ENCODE data around the gene DAPK1. TPM values are rescaled to one million over a fixed set of nuclear protein-coding genes. Genes with fewer than 3 reads are reported as not detected.
A peak's percentile ranks its signal among the peaks of the same experiment; 100 is the strongest.

Gene DAPK1
- total RNA-seq, 4 donors from 2014 or later, result 14.5 to 28.3 (median 20.7) TPM

DNA sequence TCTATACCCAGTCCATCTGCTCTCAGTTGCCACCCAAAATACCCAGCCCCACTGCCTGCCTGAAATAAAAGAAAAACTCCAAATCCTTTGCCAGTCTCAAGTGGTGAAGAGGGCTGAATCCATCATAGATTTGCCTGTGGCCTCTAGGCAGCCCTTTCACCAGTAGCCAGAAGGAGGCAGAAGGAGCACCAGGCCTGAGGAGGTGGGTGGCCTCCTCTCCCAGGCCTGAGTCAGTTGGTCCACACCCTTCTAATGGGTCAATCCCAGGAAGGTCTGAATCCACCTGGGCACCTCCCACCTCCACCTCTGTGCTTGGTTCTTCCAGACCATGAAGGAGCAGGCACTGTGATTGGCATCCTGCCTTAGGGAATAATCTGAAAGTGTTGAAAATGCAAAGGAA, 97.0 kb downstream of the DAPK1 start:
- no peaks in the 10 kb centered on the region for H3K27me3 ChIP-seq
- peaks cover 31 to 70% (median 42%) of the 10 kb centered on the region in 4 donors for H3K4me1 ChIP-seq
- H3K36me3 ChIP-seq, result no peaks in the 10 kb centered on the region
- H3K27ac ChIP-seq, result peak overlapping the region; percentile 54 to 77 (median 72)
- no peaks in the 10 kb centered on the region for H3K9me3 ChIP-seq
- TF ChIP-seq, protein P1, sequence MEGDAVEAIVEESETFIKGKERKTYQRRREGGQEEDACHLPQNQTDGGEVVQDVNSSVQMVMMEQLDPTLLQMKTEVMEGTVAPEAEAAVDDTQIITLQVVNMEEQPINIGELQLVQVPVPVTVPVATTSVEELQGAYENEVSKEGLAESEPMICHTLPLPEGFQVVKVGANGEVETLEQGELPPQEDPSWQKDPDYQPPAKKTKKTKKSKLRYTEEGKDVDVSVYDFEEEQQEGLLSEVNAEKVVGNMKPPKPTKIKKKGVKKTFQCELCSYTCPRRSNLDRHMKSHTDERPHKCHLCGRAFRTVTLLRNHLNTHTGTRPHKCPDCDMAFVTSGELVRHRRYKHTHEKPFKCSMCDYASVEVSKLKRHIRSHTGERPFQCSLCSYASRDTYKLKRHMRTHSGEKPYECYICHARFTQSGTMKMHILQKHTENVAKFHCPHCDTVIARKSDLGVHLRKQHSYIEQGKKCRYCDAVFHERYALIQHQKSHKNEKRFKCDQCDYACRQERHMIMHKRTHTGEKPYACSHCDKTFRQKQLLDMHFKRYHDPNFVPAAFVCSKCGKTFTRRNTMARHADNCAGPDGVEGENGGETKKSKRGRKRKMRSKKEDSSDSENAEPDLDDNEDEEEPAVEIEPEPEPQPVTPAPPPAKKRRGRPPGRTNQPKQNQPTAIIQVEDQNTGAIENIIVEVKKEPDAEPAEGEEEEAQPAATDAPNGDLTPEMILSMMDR (IDR thresholded peaks at IDR 0.05), result no peak
- TF ChIP-seq POLR2AphosphoS5 (IDR thresholded peaks at IDR 0.05), result no peak
- TF ChIP-seq POLR2A (IDR thresholded peaks at IDR 0.05), result no peak
- TF ChIP-seq EP300 (IDR thresholded peaks at IDR 0.05; ENCODE audit: low read depth), result no peak
- in situ Hi-C loops (cut with MboI; ENCODE audit: low pct_ligation_motif_present in 1 of 4, low pct_unique_long_range_greater_than_20kb in 1 of 4, low sequenced_read_pairs in 3 of 4) (no loop called here), intact Hi-C loops (cut with DNase I; ENCODE audit: low total_unique reads) (no loop called here)
- no peak overlapping the region for H3K4me3 ChIP-seq
- no peak for DNase-seq

DNA sequence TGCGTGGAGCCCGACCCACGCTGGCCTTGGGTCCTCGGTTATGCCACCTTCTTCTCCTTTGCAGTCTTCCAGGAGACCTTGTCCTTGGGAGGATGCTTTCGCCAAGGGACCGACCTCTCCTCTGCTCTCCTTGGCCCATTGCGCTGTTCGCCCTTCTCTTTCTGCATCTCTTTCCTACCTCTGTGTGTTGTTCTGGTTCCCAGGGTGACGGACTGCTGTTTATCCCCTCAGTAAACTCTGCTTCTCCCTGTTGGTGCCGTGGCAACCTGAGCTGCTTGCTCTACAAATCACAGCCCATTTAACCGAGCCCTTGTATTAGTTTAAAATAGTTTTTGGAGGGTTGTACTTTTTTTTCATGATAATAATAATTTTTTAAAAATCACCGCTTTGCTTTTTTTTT, 97.9 kb downstream of the DAPK1 start:
- WGBS, 2 donors (ENCODE audit: low coverage in 1 of 2), result 62 to 77% methylated on average over 4 to 12 of the region's 12 CpGs
- peaks cover 39 to 79% (median 51%) of the 10 kb centered on the region in 4 donors for H3K4me1 ChIP-seq
- intact Hi-C loops (cut with DNase I; ENCODE audit: low total_unique reads), result no loop called here

DNA sequence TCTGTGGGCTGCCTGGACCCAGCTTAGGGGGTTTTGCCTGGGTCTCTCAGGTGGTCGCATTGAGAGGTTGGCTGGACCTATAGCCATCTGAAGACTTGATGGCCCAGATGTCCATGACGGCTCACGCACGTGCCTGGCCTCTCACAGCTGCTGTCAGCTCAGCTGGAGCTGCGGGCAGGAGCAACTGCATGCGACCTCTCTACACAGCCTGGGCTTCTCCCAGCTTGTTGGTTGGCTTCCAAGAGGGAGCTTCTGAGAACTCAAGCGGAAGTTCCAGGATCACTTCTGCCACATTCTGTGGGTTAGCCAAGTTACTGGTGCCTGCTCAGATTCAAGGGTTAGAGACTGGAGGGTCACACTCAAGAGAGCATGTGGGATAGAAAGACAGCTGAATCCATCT, 99.2 kb downstream of the DAPK1 start:
- no peaks in the 10 kb centered on the region for H3K36me3 ChIP-seq
- peaks cover 50 to 92% (median 63%) of the 10 kb centered on the region in 4 donors for H3K4me1 ChIP-seq
- peak; percentile 26 for DNase-seq
- no peaks in the 10 kb centered on the region for H3K27me3 ChIP-seq
- intact Hi-C loops (cut with DNase I; ENCODE audit: low total_unique reads) (no loop called here), in situ Hi-C loops (cut with MboI; ENCODE audit: low pct_ligation_motif_present in 1 of 4, low pct_unique_long_range_greater_than_20kb in 1 of 4, low sequenced_read_pairs in 3 of 4) (no loop called here)
- H3K9me3 ChIP-seq, result no peaks in the 10 kb centered on the region
- 73% methylated on average over 7 of the region's 7 CpGs; no CpG with 5 or more reads in 1 of the 2 donors for WGBS, 2 donors (ENCODE audit: low coverage in 1 of 2)
- no peak overlapping the region for H3K4me3 ChIP-seq
- H3K27ac ChIP-seq, result peak overlapping the region; percentile 54 to 77 (median 72)
- no peak for TF ChIP-seq POLR2AphosphoS5 (IDR thresholded peaks at IDR 0.05)
- no peak for TF ChIP-seq EP300 (IDR thresholded peaks at IDR 0.05; ENCODE audit: low read depth)
- TF ChIP-seq POLR2A (IDR thresholded peaks at IDR 0.05), result no peak
- TF ChIP-seq, protein P1 (IDR thresholded peaks at IDR 0.05), result no peak

More for the DNA sequence above, 97.9 kb downstream of the DAPK1 start:
- no peaks in the 10 kb centered on the region for H3K36me3 ChIP-seq
- H3K27ac ChIP-seq, result peak overlapping the region; percentile 54 to 77 (median 72)
- no peak for DNase-seq
- no peaks in the 10 kb centered on the region for H3K9me3 ChIP-seq
- TF ChIP-seq EP300 (IDR thresholded peaks at IDR 0.05; ENCODE audit: low read depth), result no peak
- no peak for TF ChIP-seq POLR2AphosphoS5 (IDR thresholded peaks at IDR 0.05)
- no peak for TF ChIP-seq POLR2A (IDR thresholded peaks at IDR 0.05)
- TF ChIP-seq, protein P1 (IDR thresholded peaks at IDR 0.05), result no peak
- no peaks in the 10 kb centered on the region for H3K27me3 ChIP-seq
- in situ Hi-C loops (cut with MboI; ENCODE audit: low pct_ligation_motif_present in 1 of 4, low pct_unique_long_range_greater_than_20kb in 1 of 4, low sequenced_read_pairs in 3 of 4), result no loop called here
- no peak overlapping the region for H3K4me3 ChIP-seq

DNA sequence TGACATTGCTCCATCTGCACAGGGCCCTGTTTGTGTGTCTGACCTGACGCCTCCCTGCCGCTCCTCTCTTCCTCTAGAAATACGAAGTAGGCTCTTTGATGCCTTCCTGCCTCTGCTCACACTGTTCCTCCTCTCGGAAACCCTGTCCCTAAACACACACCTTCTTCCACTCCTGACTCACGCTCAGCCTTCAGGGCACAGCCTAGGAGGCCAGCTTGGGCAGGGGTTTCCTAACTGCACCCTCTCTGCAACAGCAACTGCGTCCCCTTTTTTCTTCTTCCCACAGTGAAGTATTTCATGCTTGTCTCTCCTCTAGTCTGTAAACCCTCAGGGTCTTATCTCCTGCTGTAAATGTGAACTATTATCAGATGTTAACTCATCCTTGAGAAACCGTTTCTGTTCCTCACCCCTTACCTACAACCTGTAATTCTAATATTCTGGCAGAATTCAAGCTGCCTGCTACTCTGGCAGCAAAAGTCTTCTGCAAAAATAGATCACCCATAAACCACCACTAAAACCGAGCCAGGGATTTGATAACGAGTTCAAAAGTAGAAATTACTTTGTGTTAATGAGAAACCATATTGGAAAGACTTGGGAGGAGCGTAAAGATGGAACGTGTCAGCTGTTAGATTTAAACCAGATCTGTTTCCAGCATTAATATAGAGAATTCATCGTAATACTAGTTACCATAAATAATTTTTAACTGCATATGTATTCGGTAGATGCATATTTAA, 100.2 kb downstream of the DAPK1 start:
- no peak for DNase-seq
- H3K4me1 ChIP-seq, result peaks cover 49 to 88% (median 59%) of the 10 kb centered on the region in 4 donors
- WGBS, 2 donors (ENCODE audit: low coverage in 1 of 2), result 46 to 49% methylated on average over 11 to 13 of the region's 13 CpGs
- no peaks in the 10 kb centered on the region for H3K36me3 ChIP-seq
- in situ Hi-C loops (cut with MboI; ENCODE audit: low pct_ligation_motif_present in 1 of 4, low pct_unique_long_range_greater_than_20kb in 1 of 4, low sequenced_read_pairs in 3 of 4), result no loop called here
- H3K4me3 ChIP-seq, result no peak overlapping the region
- no peaks in the 10 kb centered on the region for H3K27me3 ChIP-seq
- intact Hi-C loops (cut with DNase I; ENCODE audit: low total_unique reads), result no loop called here
- H3K9me3 ChIP-seq, result no peaks in the 10 kb centered on the region
- H3K27ac ChIP-seq, result peak overlapping the region; percentile 54 to 77 (median 72)
- TF ChIP-seq, protein P1 (IDR thresholded peaks at IDR 0.05), result no peak
- TF ChIP-seq POLR2A (IDR thresholded peaks at IDR 0.05) (no peak), POLR2AphosphoS5 (IDR thresholded peaks at IDR 0.05) (no peak), EP300 (IDR thresholded peaks at IDR 0.05; ENCODE audit: low read depth) (no peak)

Data from transverse colon (tissue), 4 donors.